Neural cell (in vitro differentiated cells): ENCODE data around the gene AFF1. TPM values are rescaled to one million over a fixed set of nuclear protein-coding genes. Genes with fewer than 3 reads are reported as not detected.

Experiments used
- H2AFZ ChIP-seq: fragments of 200-600, 300-800 bp; sonication (generic), shearing (Covaris generic); 2 replicates; pipeline ENCODE4 v1.6.0; 2014; ENCODE audit warnings: low read depth, mild to moderate bottlenecking, antibody characterized with exemption, low read length, moderate library complexity
- H3F3A ChIP-seq: fragments of 200-600 bp; shearing (Covaris generic); 2 replicates; pipeline ENCODE4 v1.6.1; 2016; ENCODE audit warnings: mild to moderate bottlenecking, moderate library complexity, mixed read lengths, antibody characterized with exemption, low read length; ENCODE audit not compliant: insufficient read depth, poor library complexity, severe bottlenecking
- H3K27ac ChIP-seq: fragments of 200-600, 300-800 bp; sonication (generic), shearing (Covaris generic); 2 replicates; pipeline ENCODE4 v1.5.1; 2014; ENCODE audit warnings: mild to moderate bottlenecking, low read length, moderate library complexity
- H3K27me3 ChIP-seq: fragments of 300-800, 200-600 bp; sonication (generic), shearing (Covaris generic); 2 replicates; pipeline ENCODE4 v1.6.0; 2014; ENCODE audit warnings: mild to moderate bottlenecking, low read depth, low read length, moderate library complexity; ENCODE audit not compliant: insufficient read depth
- H3K36me3 ChIP-seq: fragments of 300-800, 200-600 bp; sonication (generic), shearing (Covaris generic); 2 replicates; pipeline ENCODE4 v1.5.1; 2014; ENCODE audit warnings: mild to moderate bottlenecking, antibody characterized with exemption, low read length, moderate library complexity; ENCODE audit not compliant: insufficient read depth
- H3K4me2 ChIP-seq: fragments of 300-800, 200-600 bp; sonication (generic), shearing (Covaris generic); 2 replicates; pipeline ENCODE4 v1.6.0; 2014; ENCODE audit warnings: mild to moderate bottlenecking, low read length
- H3K4me3 ChIP-seq: fragments of 300-800, 200-600 bp; sonication (generic), shearing (Covaris generic); 2 replicates; pipeline ENCODE4 v1.5.1; 2014; ENCODE audit warnings: mild to moderate bottlenecking, low read length, moderate library complexity
- H3K79me2 ChIP-seq: fragments of 200-600 bp; shearing (Covaris generic); replicated peaks from 2 replicates; pipeline ENCODE4 v1.6.0; 2014; ENCODE audit warnings: mild to moderate bottlenecking, low read length, moderate library complexity; ENCODE audit not compliant: insufficient read depth
- H3K9ac ChIP-seq: fragments of 300-800, 200-600 bp; sonication (generic), shearing (Covaris generic); 2 replicates; pipeline ENCODE4 v1.6.1; 2016; ENCODE audit warnings: mild to moderate bottlenecking, low read length, mixed read lengths
- H3K9me2 ChIP-seq: fragments of 200-600 bp; shearing (Covaris generic); 2 replicates; pipeline ENCODE4 v1.6.1; 2016; ENCODE audit warnings: mild to moderate bottlenecking, low read length, mixed read lengths; ENCODE audit not compliant: insufficient read depth
- H3K9me3 ChIP-seq: fragments of 200-600, 300-800 bp; sonication (generic), shearing (Covaris generic); 2 replicates; pipeline ENCODE4 v1.6.1; 2016; ENCODE audit warnings: mild to moderate bottlenecking, mixed run types, low read length, moderate library complexity, mixed read lengths
- H4K20me1 ChIP-seq: fragments of 200-600 bp; shearing (Covaris generic); 2 replicates; pipeline ENCODE4 v1.6.1; 2016; ENCODE audit warnings: mild to moderate bottlenecking, mixed run types; ENCODE audit not compliant: insufficient read depth
- CTCF ChIP-seq: fragments of 450-650 bp; IDR thresholded peaks from 2 replicates; pipeline ENCODE4 v1.5.1; 2014; ENCODE audit warnings: antibody characterized with exemption, mild to moderate bottlenecking, moderate library complexity; ENCODE audit not compliant: poor library complexity, severe bottlenecking
- EP300 ChIP-seq: fragments of 450-650 bp; conservative IDR thresholded peaks from 2 replicates; pipeline ENCODE4 v1.6.1; 2014; ENCODE audit warnings: antibody characterized with exemption, mild to moderate bottlenecking, moderate library complexity; ENCODE audit not compliant: poor library complexity, severe bottlenecking
- EZH2 ChIP-seq: fragments of 200-600, 300-800 bp; shearing (Covaris generic), sonication (generic); IDR thresholded peaks from 2 replicates; pipeline ENCODE4 v1.6.1; 2014; ENCODE audit warnings: antibody characterized with exemption, low read length, borderline replicate concordance, mild to moderate bottlenecking; ENCODE audit not compliant: insufficient read depth, poor library complexity, severe bottlenecking
- MXI1 ChIP-seq: fragments of 450-650 bp; conservative IDR thresholded peaks from 2 replicates; pipeline ENCODE4 v1.6.1; 2014; ENCODE audit warnings: antibody characterized with exemption, mild to moderate bottlenecking; ENCODE audit not compliant: poor library complexity, severe bottlenecking
- POLR2AphosphoS5 ChIP-seq: IDR thresholded peaks from 2 replicates; pipeline ENCODE4 v1.6.1; 2012
- RAD21 ChIP-seq: fragments of 450-650 bp; conservative IDR thresholded peaks from 2 replicates; pipeline ENCODE4 v1.6.1; 2014; ENCODE audit warnings: antibody characterized with exemption, mild to moderate bottlenecking, moderate library complexity
- SMC3 ChIP-seq: fragments of 450-650 bp; conservative IDR thresholded peaks from 2 replicates; pipeline ENCODE4 v1.6.1; 2014; ENCODE audit warnings: antibody characterized with exemption, mild to moderate bottlenecking, moderate library complexity; ENCODE audit not compliant: poor library complexity
- TAF1 ChIP-seq: IDR thresholded peaks from 2 replicates; pipeline ENCODE4 v1.6.1; 2012; ENCODE audit warnings: low read depth
- polyA plus RNA-seq: library from polyadenylated mRNA; depleted of rRNA; stranded (reverse); fragments of >200 nt; gene quantifications from 2 replicates; pipeline ENCODE4 v1.2.3, GENCODE V29; 2014
- TF ChIP-seq, protein P1 (sequence below): IDR thresholded peaks from 2 replicates; pipeline ENCODE4 v1.6.1; 2012; ENCODE audit warnings: borderline replicate concordance

Gene AFF1
- polyA plus RNA-seq, 1 donor from 2014 or later, result 0.63 TPM

- Histone ChIP-seq H3K27ac (no peak overlapping the region), H3F3A (peaks cover 8% of the 10 kb centered on the region), H3K36me3 (no peaks in the 10 kb centered on the region), H3K4me3 (peak overlapping the region; percentile 86), H2AFZ (peak overlapping the region; percentile 47), H3K79me2 (peaks cover 31% of the 10 kb centered on the region), H3K9ac (peak overlapping the region; percentile 58), H4K20me1 (no peaks in the 10 kb centered on the region), H3K4me2 (peak overlapping the region; percentile 76), H3K9me2 (peaks cover 4% of the 10 kb centered on the region), H3K9me3 (no peaks in the 10 kb centered on the region), H3K27me3 (no peaks in the 10 kb centered on the region)
- TF ChIP-seq EZH2 (no peak), MXI1 (no peak), RAD21 (no peak), CTCF (no peak), POLR2AphosphoS5 (no peak)
- TF ChIP-seq, protein P1, sequence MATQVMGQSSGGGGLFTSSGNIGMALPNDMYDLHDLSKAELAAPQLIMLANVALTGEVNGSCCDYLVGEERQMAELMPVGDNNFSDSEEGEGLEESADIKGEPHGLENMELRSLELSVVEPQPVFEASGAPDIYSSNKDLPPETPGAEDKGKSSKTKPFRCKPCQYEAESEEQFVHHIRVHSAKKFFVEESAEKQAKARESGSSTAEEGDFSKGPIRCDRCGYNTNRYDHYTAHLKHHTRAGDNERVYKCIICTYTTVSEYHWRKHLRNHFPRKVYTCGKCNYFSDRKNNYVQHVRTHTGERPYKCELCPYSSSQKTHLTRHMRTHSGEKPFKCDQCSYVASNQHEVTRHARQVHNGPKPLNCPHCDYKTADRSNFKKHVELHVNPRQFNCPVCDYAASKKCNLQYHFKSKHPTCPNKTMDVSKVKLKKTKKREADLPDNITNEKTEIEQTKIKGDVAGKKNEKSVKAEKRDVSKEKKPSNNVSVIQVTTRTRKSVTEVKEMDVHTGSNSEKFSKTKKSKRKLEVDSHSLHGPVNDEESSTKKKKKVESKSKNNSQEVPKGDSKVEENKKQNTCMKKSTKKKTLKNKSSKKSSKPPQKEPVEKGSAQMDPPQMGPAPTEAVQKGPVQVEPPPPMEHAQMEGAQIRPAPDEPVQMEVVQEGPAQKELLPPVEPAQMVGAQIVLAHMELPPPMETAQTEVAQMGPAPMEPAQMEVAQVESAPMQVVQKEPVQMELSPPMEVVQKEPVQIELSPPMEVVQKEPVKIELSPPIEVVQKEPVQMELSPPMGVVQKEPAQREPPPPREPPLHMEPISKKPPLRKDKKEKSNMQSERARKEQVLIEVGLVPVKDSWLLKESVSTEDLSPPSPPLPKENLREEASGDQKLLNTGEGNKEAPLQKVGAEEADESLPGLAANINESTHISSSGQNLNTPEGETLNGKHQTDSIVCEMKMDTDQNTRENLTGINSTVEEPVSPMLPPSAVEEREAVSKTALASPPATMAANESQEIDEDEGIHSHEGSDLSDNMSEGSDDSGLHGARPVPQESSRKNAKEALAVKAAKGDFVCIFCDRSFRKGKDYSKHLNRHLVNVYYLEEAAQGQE, result no peak
Measured at GRCh38 chr4:87006426-87006675, 71.5 kb downstream of the AFF1 start.

GRCh38 chr4:87006676-87007527, 72.1 kb downstream of the AFF1 start:
- peaks cover 8% of the 10 kb centered on the region for H3F3A ChIP-seq
- no peaks in the 10 kb centered on the region for H3K36me3 ChIP-seq
- H3K4me3 ChIP-seq, result peak overlapping the region; percentile 86
- H3K27me3 ChIP-seq, result no peaks in the 10 kb centered on the region
- H2AFZ ChIP-seq, result peak overlapping the region; percentile 47
- no peaks in the 10 kb centered on the region for H4K20me1 ChIP-seq
- no peaks in the 10 kb centered on the region for H3K9me3 ChIP-seq
- H3K9me2 ChIP-seq, result peaks cover 4% of the 10 kb centered on the region
- peak overlapping the region; percentile 58 for H3K9ac ChIP-seq
- no peak overlapping the region for H3K27ac ChIP-seq
- H3K79me2 ChIP-seq, result peaks cover 35% of the 10 kb centered on the region
- TF ChIP-seq TAF1, result peak; percentile 87
- peak; percentile 53 for TF ChIP-seq CTCF
- TF ChIP-seq, protein P1, result peak; percentile 62
- no peak for TF ChIP-seq RAD21
- TF ChIP-seq SMC3, result peak; percentile 28
- no peak for TF ChIP-seq EZH2
- TF ChIP-seq POLR2AphosphoS5, result peak; percentile 34
- TF ChIP-seq EP300, result peak; percentile 42
- TF ChIP-seq MXI1, result peak; percentile 57
- peak overlapping the region; percentile 76 for H3K4me2 ChIP-seq
